DND-41 (cell line): ENCODE data around the gene EFCAB9.

ENCODE experiments used
- ATAC-seq: fragments of 200-7000 bp; cut with Tn5 transposase; 3 replicates; pipeline ENCODE4 v1.9.1; 2021; ENCODE audit warnings: low read depth; ENCODE audit not compliant: insufficient read depth
- DNase-seq: peaks from one replicate; pipeline ENCODE4 v3.0.0-alpha.2; 2020
- H2AFZ ChIP-seq: 2 replicates; pipeline ENCODE4 v1.6.0; 2012; ENCODE audit warnings: low read depth, low read length
- H3K27ac ChIP-seq: 2 replicates; pipeline ENCODE4 v1.5.1; 2012; ENCODE audit warnings: low read length, inconsistent platforms
- H3K27me3 ChIP-seq: fragments of 200-600 bp; sonication (generic); 2 replicates; pipeline ENCODE4 v1.6.0; 2012; ENCODE audit warnings: low read length, mild to moderate bottlenecking, inconsistent platforms; ENCODE audit not compliant: insufficient read depth, poor library complexity
- H3K36me3 ChIP-seq: 2 replicates; pipeline ENCODE4 v1.5.1; 2012; ENCODE audit warnings: low read length, inconsistent platforms; ENCODE audit not compliant: insufficient read depth
- H3K4me1 ChIP-seq: 2 replicates; pipeline ENCODE4 v1.5.1; 2012; ENCODE audit warnings: mild to moderate bottlenecking, low read length; ENCODE audit not compliant: insufficient read depth
- H3K4me2 ChIP-seq: 2 replicates; pipeline ENCODE4 v1.6.0; 2012; ENCODE audit warnings: mild to moderate bottlenecking, moderate library complexity, low read length, inconsistent platforms; ENCODE audit not compliant: insufficient read depth
- H3K4me3 ChIP-seq, 2 experiments: fragments of 200-600 bp in 1 of 2; shearing (Covaris generic) in 1 of 2; 2 replicates each; pipeline ENCODE4 v1.5.1; 2012 to 2016; ENCODE audit warnings: inconsistent platforms in 2 of 2, low read length in 2 of 2, mild to moderate bottlenecking in 2 of 2, low read depth in 1 of 2, moderate library complexity in 1 of 2
- H3K79me2 ChIP-seq: 2 replicates; pipeline ENCODE4 v1.6.0; 2012; ENCODE audit warnings: low read length, inconsistent platforms; ENCODE audit not compliant: insufficient read depth
- H3K9ac ChIP-seq: 2 replicates; pipeline ENCODE4 v1.6.0; 2012; ENCODE audit warnings: low read depth, mild to moderate bottlenecking, inconsistent platforms, low read length, moderate library complexity
- H3K9me3 ChIP-seq: 2 replicates; pipeline ENCODE4 v1.5.1; 2012; ENCODE audit warnings: low read length, moderate library complexity, mild to moderate bottlenecking, inconsistent platforms; ENCODE audit not compliant: insufficient read depth, severe bottlenecking
- H4K20me1 ChIP-seq: 2 replicates; pipeline ENCODE4 v1.6.0; 2012; ENCODE audit warnings: low read length; ENCODE audit not compliant: insufficient read depth
- CTCF ChIP-seq: IDR thresholded peaks from 2 replicates; pipeline ENCODE4 v1.5.1; 2012; ENCODE audit warnings: borderline replicate concordance, low read length, moderate library complexity, mild to moderate bottlenecking; ENCODE audit not compliant: poor library complexity, severe bottlenecking; ENCODE audit errors: extremely low read depth
- EZH2 ChIP-seq: IDR thresholded peaks from 3 replicates; pipeline ENCODE4 v1.6.1; 2012; ENCODE audit warnings: borderline replicate concordance, low read depth, mild to moderate bottlenecking, moderate library complexity, low read length, inconsistent platforms; ENCODE audit not compliant: severe bottlenecking

The EFCAB9 gene

DNA sequence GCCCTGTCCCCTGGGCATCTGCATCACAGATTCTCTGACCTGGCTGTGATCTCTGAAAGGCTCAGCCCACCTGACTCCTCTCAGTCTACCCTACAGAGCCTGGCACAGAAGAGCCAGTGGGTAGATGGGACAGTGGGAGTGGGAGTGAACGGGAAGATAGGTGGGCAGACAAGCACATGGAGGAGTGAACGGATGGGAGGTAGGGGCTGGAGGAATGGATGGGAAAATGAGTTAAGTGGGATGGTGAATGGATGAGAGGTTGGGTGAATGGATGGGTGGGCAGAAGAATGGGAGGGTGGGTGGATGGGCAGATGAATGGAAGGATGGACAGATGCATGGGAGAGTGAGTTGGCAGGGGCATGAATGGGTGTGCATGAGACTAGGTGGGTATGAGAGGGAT is 24.8 kb upstream of the EFCAB9 start:
- Histone ChIP-seq H3K4me3 (no peak overlapping the region), H3K4me1 (peaks cover 11% of the 10 kb centered on the region), H3K9me3 (no peaks in the 10 kb centered on the region), H3K27ac (no peak overlapping the region), H3K36me3 (peaks cover 6% of the 10 kb centered on the region; the same call in 1 of the 2 replicates), H3K79me2 (peaks cover 45% of the 10 kb centered on the region), H3K27me3 (no peaks in the 10 kb centered on the region), H4K20me1 (peaks cover 25% of the 10 kb centered on the region), H2AFZ (no peak overlapping the region), H3K9ac (no peak overlapping the region), H3K4me2 (no peak overlapping the region)
- DNase-seq (no peak), ATAC-seq (no peak)
- TF ChIP-seq EZH2 (no peak), CTCF (no peak)

- H3K4me1 ChIP-seq: peaks cover 21% of the 10 kb centered on the region
- no peak overlapping the region for H2AFZ ChIP-seq
- H3K4me3 ChIP-seq: no peak overlapping the region
- no peak for DNase-seq
- no peak overlapping the region for H3K27ac ChIP-seq
- peaks cover 6% of the 10 kb centered on the region; the same call in 1 of the 2 replicates for H3K36me3 ChIP-seq
- no peak overlapping the region for H3K9ac ChIP-seq
- no peak overlapping the region for H3K4me2 ChIP-seq
- ATAC-seq: no peak
- H4K20me1 ChIP-seq: peaks cover 17% of the 10 kb centered on the region
- H3K79me2 ChIP-seq: peaks cover 48% of the 10 kb centered on the region
- TF ChIP-seq CTCF (no peak), EZH2 (no peak)
- H3K9me3 ChIP-seq: no peaks in the 10 kb centered on the region
- H3K27me3 ChIP-seq: no peaks in the 10 kb centered on the region
Observed at GRCh38 chr5:172170251-172170701, 23.7 kb upstream of the EFCAB9 start.

- H3K27ac ChIP-seq: no peak overlapping the region
- H3K9ac ChIP-seq: no peak overlapping the region
- H3K4me1 ChIP-seq: peaks cover 28% of the 10 kb centered on the region
- H3K36me3 ChIP-seq: peaks cover 6% of the 10 kb centered on the region; the same call in 1 of the 2 replicates
- H3K27me3 ChIP-seq: no peaks in the 10 kb centered on the region
- peaks cover 13% of the 10 kb centered on the region for H4K20me1 ChIP-seq
- H3K9me3 ChIP-seq: no peaks in the 10 kb centered on the region
- DNase-seq: no peak
- H3K4me2 ChIP-seq: no peak overlapping the region
- no peak overlapping the region for H2AFZ ChIP-seq
- no peak overlapping the region for H3K4me3 ChIP-seq
- peaks cover 48% of the 10 kb centered on the region for H3K79me2 ChIP-seq
- TF ChIP-seq CTCF (no peak), EZH2 (no peak)
- ATAC-seq: no peak
Observed at GRCh38 chr5:172171118-172171517, 22.9 kb upstream of the EFCAB9 start.

DNA sequence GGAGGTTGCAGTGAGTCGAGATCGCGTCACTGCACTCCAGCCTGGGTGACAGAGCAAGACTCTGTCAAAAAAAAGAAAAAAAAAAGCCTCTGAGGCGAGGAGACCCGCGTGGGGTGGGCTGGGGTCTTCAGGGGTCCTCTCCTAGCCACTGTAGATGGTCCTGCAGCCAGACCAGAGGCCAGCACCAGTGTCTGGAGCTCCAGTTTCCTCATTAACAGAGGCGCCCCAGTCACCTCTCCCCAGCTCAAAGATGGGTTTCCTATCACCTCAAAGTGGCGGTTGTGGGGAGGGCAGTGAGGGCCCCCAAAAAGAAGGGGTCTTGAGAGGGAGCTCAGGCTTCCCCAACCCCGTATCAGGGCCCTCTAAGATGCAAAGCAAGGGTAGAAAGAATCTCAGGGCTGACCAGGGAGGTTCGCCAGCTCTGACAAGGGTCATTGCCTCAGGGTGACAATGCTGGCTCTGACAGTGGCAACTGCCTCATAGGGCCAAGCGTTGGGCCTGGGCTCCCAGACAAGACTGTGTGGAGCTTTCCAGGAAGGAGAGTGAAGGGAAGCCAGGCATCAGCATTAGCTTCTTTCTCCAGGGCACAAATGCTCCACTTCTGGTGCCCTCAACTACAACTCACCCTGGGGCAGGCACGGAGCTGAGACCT is 20.9 kb upstream of the EFCAB9 start:
- Histone ChIP-seq H3K4me2 (no peak overlapping the region), H3K4me1 (peaks cover 37% of the 10 kb centered on the region), H3K4me3 (no peak overlapping the region), H3K9me3 (no peaks in the 10 kb centered on the region), H4K20me1 (peaks cover 8% of the 10 kb centered on the region; the same call in 1 of the 2 replicates), H3K9ac (no peak overlapping the region), H3K27me3 (no peaks in the 10 kb centered on the region), H3K36me3 (peaks cover 6% of the 10 kb centered on the region; the same call in 1 of the 2 replicates), H2AFZ (no peak overlapping the region), H3K79me2 (peaks cover 50% of the 10 kb centered on the region), H3K27ac (no peak overlapping the region; the same call in 1 of the 2 replicates)
- no peak for ATAC-seq
- TF ChIP-seq EZH2 (no peak), CTCF (no peak)
- no peak for DNase-seq
